G401.6 (cell line): Measurements from ENCODE around the gene PCDHB7.
A peak's percentile ranks its signal among the peaks of the same experiment; 100 is the strongest.
"Not testable (repeated sequence)": the region's sequence is repeated elsewhere in the genome, so short reads cannot be mapped to it uniquely, and the experiment has no call there.

Source experiments
- FAIRE-seq: peaks from 2 replicates; lab custom pipeline; 2012; peaks lifted over from hg19 to GRCh38; lab: Jason Lieb, UNC

Gene PCDHB7

GRCh38 chr5:141180313-141180712 lies 7.9 kb downstream of the PCDHB7 start:
- no peak for FAIRE-seq

GRCh38 chr5:141182248-141182647 lies 9.8 kb downstream of the PCDHB7 start, which contains the start of gene PCDHB16:
Gene PCDHB16 (plus strand): TSS chr5:141182387. CDS start chr5:141182560, 173 bp downstream.
- FAIRE-seq: no peak

GRCh38 chr5:141184117-141184855 lies 11.8 kb downstream of the PCDHB7 start:
- FAIRE-seq: not testable (repeated sequence)

- peak; percentile 90 for FAIRE-seq
These were observed 14.6 kb downstream of the PCDHB7 start, which contains the start of gene PCDHB9 for GRCh38 chr5:141186897-141187512. Gene PCDHB9 (plus strand): TSS chr5:141187161. CDS start chr5:141187319, 158 bp downstream.

GRCh38 chr5:141188682-141189081 lies 16.2 kb downstream of the PCDHB7 start:
- FAIRE-seq: not testable (repeated sequence)

GRCh38 chr5:141189131-141189530 lies 16.7 kb downstream of the PCDHB7 start:
- FAIRE-seq: not testable (repeated sequence)

GRCh38 chr5:141192110-141192725 lies 19.8 kb downstream of the PCDHB7 start, which contains the start of gene PCDHB10:
Gene PCDHB10 (plus strand): TSS chr5:141192353. CDS start chr5:141192553, 200 bp downstream.
- FAIRE-seq: peak; percentile 61

GRCh38 chr5:141194332-141194731 lies 21.9 kb downstream of the PCDHB7 start:
- FAIRE-seq: not testable (repeated sequence)

- no peak for FAIRE-seq
These were observed 23.9 kb downstream of the PCDHB7 start for GRCh38 chr5:141196363-141196762.

GRCh38 chr5:141199359-141200235 lies 27.2 kb downstream of the PCDHB7 start, which contains the start of gene PCDHB11:
Gene PCDHB11 (plus strand): TSS chr5:141199627. CDS start chr5:141199775, 148 bp downstream.
- peak; percentile 63 for FAIRE-seq

- FAIRE-seq: not testable (repeated sequence)
These were observed 28.7 kb downstream of the PCDHB7 start for GRCh38 chr5:141201126-141201525.

- not testable (repeated sequence) for FAIRE-seq
These were observed 29.2 kb downstream of the PCDHB7 start for GRCh38 chr5:141201646-141202045.

- FAIRE-seq: no peak
These were observed 36.0 kb downstream of the PCDHB7 start, which contains the start of gene PCDHB12 for GRCh38 chr5:141208478-141208877. Gene PCDHB12 (plus strand): TSS chr5:141208719. CDS start chr5:141208908, 189 bp downstream.

- FAIRE-seq: not testable (repeated sequence)
These were observed 37.8 kb downstream of the PCDHB7 start for GRCh38 chr5:141210281-141210680.

GRCh38 chr5:141210849-141211248 lies 38.4 kb downstream of the PCDHB7 start:
- FAIRE-seq: not testable (repeated sequence)

GRCh38 chr5:141213656-141214339 lies 41.4 kb downstream of the PCDHB7 start, which contains the start of gene PCDHB13:
Gene PCDHB13 (plus strand): TSS chr5:141213919. CDS start chr5:141214124, 205 bp downstream.
- not testable (repeated sequence) for FAIRE-seq

- not testable (repeated sequence) for FAIRE-seq
These were observed 42.1 kb downstream of the PCDHB7 start for GRCh38 chr5:141214583-141214982.

GRCh38 chr5:141215504-141215903 lies 43.1 kb downstream of the PCDHB7 start:
- FAIRE-seq: not testable (repeated sequence)

GRCh38 chr5:141216035-141216434 lies 43.6 kb downstream of the PCDHB7 start:
- not testable (repeated sequence) for FAIRE-seq

GRCh38 chr5:141223112-141223783 lies 50.8 kb downstream of the PCDHB7 start, which contains the start of gene PCDHB14:
Gene PCDHB14 (plus strand): TSS chr5:141223343. CDS start chr5:141223506, 163 bp downstream.
- peak; percentile 94 for FAIRE-seq
